GM21381 (cell line): ENCODE data around the gene DST.
A peak's percentile ranks its signal among the peaks of the same experiment; 100 is the strongest.
"Not testable (repeated sequence)": the region's sequence is repeated elsewhere in the genome, so short reads cannot be mapped to it uniquely, and the experiment has no call there.

ENCODE experiments used
- ATAC-seq: cut with Tn5 transposase; IDR thresholded peaks from one replicate; pipeline ENCODE4 v1.9.1; 2021; ENCODE audit warnings: mild to moderate bottlenecking, moderate library complexity; ENCODE audit not compliant: unreplicated experiment

Gene DST

DNA sequence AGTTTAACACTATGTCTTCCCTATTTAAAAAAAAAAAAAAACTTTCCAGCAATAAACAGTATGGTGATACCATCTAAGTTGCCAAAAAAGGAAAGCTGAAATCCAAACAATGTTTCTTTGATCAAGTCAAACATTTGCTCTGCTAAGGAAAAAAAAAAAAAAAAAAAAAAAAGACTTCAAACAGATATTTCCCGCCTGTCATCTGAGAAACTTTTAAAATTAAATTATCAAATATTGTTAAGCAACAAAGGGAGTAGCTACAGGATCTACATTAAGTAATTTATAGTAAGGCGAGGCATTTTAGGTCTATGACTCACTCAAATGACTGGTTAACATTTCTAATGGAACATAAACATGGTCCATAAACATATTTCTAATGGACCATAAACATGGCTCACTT, 121.2 kb downstream of the DST start:
- no peak for ATAC-seq

DNA sequence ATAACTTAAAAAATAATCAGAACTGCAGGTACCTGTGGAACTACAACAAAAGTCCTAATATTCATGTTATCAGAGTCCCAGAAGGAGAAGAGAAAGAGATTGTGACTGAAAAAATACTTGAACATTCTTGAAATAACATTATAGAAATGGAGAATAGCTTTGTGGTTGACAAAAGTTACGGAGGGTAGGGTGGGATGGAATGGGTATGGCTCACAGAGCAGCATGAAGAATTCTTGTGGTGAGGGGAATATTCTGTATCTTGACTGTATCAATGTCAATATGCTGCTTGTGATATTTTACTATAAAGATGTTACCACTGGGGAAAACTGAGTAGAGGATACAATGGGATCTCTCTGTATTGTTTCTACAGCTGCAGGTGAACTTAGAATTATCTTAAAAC, 122.5 kb downstream of the DST start:
- ATAC-seq: no peak

DNA sequence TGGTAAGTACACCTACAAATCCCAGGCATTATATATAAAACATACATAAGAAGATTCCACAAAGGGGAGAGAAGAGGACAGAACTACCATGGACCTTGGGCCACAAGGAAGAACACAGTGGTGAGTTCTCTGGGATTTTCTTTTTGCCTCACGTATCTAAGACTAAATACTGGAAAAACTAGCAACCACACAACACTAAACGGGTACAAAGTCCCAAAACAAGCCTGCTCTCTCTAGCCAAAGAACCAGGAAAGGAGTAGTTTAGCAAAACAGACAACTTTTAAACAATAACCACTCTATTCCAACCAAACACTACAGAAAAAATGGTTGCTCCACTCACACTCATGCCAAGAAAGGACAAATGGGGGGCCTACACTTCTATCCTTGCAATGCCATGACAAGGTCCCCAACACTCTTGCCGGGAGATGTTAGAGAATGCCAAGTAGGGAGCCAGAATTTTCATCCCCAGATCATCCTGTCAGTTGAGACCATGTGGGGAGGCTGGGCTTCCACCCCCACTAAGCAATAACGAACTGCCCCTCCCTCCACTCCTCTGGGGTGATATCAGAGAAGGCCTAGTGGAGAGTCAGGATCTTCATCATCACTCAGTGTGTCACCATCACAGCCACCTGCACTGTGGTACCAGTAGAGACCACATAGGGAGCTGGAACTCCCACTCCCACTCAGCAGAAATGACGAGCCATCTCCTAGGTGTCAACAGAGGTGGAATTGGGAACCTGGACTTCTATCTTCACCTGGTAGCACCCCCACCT, 123.5 kb downstream of the DST start:
- ATAC-seq: no peak

DNA sequence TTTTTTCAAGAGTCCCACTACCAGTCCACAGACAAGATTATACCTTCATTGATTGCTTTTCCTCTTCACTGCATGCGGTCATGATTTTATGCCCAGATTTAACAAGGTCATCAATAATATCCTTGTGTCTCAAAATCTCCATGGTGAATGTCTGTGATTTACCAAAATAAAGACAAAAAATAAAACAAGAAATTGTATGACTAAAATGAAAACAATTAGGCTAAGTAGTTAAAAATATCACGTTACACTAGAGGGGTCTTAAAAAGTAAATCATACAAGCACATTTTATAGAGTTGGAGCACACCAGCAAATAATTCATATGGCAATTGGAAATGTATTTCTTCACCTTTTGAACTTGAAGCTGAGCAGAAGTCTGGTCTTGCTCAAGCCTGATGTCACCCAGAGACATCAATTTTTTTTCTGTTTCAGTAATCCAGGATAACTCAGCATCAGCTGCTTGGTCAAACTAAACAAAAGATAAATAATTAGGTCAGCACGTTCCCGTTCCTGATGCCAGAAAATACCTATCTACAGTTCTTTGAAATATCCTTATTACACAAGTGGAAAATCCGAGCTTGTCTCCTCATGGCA, 125.4 kb downstream of the DST start:
- ATAC-seq: no peak

DNA sequence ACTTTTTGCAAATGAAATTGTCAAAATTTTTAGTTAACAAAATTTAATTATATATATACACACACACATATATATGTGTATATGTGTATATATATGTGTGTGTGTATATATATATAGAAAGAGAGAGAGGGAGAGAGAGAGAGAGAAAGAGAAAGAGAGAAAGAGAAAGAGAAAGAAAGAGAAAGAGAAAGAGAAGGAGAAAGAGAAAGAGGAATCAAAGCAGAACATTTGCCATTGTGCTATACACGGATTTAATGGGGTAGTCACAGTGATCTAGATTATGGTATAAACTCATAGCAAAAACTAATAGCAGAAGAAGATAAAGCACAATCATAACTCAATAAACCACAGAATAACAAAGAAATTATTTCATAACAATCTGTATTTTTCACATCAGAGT, 126.7 kb downstream of the DST start:
- ATAC-seq: peak; percentile 51

DNA sequence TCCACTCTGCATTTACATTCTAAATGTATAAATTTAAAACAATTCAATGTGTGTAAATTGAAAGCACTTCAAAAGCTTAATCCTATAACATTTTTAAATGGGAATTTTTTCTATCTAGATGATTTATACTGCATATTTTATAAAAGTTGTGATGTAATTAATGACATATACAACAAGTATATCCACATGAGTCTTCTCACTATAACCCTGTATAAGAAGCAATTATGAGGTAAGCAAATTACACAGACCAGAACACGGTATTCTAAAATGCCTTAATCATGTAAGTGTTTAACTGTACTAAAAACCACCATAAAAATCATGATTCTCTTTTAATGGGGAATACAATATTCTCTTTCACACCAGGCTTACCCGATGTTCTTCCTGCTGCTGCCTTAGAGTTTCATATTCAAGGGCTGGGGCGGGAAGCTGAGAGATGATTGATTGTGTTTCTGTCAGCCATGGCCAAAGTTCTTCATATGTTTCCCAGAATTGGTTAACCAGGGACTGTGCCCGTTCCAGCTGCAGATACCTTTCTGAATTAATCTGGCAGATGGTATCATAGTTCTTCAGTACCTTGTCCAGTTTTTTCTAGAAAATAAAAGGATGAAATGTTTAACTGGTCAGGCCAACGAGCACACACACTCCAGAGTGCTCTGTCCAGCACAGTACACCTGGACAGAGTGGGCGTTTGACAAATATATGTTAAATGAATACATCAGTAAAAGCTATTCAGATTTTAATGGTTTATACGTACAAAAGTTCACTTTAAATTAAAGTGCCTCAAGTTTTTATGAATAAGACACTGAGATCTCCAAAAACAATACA, 127.4 kb downstream of the DST start:
- ATAC-seq: no peak

DNA sequence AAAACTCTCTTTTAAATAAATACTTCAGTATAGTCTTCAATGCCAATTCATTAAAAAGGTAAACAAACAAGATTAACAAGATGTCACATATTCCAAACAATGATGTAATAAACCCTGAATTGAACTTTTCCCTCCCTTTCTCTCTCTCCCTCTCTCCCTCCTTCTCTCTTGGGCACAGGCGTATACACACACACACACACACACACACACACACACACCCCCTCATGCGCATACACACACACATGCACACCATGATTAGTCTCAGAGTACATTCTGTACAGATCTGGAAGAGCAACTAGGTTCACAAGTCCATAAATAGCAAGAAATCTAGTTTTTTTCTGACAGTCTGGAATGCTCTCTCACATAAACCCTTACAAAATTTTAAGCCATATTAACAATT, 128.3 kb downstream of the DST start:
- no peak for ATAC-seq

DNA sequence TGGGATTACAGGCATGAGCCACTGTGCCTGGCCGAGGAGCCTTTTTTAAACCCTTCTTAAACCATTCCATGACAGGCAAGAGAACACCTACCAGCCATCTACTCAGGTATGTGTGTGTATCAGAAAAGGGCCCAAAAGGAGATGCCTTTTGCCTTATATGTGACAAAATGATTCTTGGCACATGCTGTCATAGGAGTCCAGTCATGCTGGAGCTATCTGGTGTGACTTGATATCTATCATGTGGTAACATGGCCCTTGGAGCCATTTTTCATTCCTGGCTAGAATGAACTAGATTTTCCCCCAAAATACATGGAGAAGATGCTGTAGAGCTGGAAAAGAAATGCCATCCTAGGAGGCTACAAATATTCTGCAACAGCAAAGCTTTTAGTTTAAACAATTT, 129.1 kb downstream of the DST start:
- ATAC-seq: no peak

DNA sequence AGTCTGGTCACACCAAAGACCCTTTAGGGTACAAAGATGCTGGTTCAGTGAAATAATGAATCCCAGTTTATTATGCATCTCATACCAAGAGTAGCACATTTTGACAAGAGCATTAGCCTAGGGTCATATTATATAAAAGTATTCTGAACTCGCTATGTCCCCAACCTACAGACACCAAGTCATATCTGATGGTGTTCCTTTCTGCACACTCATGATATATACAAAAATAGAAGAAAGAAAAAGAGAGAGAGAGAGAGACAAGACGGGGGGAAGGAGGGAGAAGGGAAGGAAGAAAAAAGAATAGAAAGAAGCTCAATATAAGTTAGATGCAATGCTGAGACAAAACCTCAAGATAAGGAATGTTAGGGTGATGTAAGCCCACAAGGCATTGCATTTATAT, 131.1 kb downstream of the DST start:
- no peak for ATAC-seq

DNA sequence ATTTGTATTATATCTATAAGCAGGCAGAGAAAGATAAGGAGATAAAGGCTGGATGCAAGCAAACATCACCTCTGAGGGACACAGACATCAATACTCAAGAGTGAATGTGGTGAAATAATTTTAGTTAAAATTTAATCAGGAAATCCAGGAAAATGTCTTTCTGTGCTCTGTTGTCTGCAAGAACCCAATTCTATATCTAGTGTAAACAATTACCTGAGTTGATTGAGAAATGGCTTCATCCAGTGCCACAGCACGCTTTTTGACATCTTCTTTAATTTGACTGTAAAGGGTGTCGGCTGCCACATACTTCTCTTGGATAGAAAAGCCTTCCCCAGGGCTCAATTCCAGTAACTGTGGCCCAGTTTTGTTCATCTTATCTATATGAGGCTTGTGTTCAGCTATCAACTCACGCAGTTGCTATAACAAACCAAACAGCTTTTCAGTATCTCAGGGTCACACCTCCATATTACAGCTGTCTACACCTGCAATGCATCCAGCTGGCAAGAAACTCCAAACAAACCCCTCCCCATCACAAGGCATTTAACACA, 131.6 kb downstream of the DST start:
- no peak for ATAC-seq

DNA sequence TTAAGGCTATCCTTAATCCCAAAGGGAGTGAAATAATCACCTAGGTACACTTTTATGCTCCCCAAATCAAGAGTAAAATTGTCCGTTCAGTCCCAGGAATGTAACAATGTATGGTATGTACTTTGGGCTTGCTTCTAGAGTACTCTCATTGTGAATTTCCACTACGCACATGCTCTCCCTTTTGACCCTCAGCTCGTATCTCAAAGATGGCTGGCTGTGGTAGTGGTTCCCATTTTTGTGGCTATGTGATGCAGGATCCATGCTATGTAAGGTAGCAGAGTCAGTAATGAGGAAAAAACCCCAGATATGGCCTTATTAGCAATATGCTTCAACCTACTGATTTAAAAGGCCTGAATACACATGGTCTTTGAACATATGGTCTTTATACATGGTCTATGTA, 133.7 kb downstream of the DST start:
- ATAC-seq: no peak

DNA sequence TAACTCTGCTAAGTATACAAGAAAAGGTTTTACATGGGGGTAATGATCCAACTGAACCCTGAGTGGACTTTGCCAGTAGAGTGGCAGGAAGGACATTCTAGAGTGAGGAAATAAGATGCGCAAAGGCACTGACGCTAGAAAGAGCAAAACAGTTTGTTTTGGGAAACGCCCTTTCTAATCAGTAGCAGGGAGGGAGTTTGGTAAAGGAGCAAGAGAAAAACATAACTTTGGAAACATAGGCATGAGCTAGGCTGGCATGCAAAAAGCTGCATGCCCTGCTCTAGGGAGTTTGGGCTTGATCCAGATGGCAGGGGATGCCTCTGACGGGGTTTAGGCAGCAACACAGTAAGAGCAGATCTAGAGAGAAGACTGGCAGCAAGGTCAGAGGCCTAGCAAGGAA, 135.2 kb downstream of the DST start:
- no peak for ATAC-seq

DNA sequence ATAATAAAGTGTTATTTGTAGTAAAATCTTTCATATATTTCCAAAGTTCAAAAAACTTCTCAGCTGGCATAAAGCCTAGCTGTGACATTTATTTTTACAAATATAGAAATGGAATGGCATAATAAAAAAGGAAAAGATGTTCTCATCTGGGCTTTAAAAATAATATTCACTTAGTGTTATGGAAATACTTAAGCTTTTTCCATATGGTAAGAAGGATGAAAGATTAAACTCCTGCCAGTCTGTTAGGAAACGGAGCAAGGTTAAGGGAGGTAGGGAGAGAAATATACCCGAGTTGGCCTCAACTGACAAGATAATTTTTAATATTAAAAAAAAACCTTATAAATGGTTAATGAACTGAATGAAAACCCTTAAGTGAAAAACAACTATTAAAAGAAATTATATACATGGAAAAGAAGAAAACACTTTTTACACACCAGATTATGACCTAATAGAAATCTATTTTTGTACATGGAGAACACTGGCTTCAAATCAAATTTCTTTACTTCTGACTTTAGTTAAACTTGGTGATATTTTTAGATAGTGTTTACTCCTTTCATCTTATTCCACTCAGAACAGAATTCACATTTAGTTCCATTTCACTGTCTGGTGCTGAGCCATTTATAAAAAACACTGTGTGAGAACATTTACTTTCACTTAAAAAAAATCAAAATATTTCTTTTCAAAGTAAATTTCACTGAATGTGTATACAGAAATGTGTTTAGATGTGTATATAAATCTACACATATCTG, 137.0 kb downstream of the DST start:
- ATAC-seq: no peak

DNA sequence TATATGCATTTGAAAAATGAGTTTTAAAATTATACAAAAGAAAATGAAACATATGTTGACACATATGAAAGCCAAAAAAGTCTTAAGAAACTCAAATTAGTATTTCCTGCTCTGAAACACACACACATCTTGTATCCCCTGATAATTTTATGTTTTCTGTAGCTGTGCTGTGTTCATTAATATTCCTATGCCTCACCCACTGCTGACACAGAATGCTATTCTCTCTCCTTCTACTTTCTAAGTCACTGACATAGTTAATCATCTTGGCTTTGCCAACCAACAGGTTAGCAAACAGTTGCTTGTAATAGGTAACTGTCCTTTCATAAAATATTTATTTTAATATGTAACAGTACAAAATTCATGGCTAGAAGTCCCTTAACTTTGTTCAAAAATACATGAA, 140.7 kb downstream of the DST start:
- no peak for ATAC-seq

DNA sequence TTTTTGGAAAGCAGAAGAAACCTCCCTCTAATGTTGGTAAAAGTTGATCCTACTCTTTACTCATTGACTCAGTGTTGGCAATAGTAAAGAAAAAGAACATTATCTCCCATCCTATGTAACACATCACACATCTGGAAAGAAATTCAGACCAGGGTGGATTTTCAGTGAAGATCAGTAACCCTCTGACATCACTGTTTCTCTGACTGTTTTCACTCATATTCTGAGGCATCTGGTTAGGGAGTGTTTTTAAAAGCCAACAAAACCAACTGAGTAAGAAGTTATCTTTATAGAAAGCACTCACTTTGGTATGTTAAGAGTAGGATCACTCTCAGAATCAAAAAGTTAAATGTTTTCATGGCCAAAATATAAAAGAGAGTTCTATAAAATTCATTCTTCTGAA, 143.6 kb downstream of the DST start:
- ATAC-seq: no peak

DNA sequence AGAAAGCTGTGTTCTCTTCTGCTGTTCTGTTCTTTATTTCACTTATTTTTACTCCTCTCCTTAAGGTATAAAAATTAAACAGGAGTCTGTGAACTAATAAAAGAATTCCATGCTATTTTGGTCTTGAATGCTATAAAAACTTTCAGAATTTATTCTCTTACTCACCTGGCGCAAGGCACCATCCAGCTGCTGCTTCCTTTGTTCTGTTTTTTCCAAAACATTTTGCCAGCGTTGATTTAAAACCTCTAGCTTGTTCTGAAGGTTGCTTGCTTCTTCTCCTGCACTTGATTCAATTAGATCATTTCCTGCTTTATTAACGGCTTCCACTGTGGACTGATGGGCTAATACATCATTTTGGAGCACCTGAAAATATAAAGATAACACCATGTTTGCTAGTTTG, 145.0 kb downstream of the DST start:
- no peak for ATAC-seq

DNA sequence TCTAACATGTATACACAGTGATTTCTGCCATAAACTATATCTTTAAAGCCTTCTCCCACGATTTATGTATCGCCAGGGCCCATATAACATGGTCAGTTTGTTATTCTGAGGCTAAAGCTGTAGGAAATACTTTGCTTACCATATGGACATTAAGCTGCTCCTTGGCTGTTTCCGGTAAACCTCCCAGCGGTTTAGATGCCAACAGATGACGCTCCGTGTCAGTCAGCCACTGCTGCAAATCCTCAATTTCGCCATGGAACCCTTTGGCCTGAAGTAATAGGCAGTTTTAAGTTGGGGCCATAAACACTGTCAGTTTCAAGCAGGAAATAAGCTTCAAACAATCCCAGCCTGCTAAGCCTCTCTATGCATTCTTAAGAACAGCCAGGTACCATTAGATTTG, 145.4 kb downstream of the DST start:
- ATAC-seq: no peak

DNA sequence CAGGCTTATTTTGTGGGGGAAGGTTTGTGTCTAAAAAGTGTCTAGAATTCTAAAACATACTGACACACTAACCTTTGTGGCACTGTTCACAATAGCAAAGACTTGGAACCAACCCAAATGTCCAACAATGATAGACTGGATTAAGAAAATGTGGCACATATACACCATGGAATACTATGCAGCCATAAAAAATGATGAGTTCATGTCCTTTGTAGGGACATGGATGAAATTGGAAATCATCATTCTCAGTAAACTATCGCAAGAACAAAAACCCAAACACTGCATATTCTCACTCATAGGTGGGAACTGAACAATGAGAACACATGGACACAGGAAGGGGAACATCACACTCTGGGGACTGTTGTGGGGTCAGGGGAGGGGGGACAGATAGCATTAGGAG, 146.0 kb downstream of the DST start:
- ATAC-seq: not testable (repeated sequence)

DNA sequence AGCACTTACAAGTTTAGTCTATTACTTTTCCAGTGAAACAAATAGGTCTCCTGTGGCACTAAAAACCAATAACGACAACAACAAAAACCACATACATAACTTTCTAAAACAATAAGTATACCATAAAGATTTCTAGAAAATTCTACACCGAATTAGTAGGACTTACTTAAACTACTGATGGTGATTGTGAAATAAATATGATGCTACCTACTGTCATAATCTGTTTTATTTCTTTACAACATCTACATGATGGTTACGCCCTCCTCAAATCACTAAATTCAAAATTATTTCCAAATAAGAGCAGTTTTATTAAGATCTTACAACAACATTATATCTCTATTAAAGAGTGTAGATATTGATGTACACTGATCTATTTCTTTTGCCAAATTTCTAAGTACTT, 147.0 kb downstream of the DST start:
- ATAC-seq: no peak

DNA sequence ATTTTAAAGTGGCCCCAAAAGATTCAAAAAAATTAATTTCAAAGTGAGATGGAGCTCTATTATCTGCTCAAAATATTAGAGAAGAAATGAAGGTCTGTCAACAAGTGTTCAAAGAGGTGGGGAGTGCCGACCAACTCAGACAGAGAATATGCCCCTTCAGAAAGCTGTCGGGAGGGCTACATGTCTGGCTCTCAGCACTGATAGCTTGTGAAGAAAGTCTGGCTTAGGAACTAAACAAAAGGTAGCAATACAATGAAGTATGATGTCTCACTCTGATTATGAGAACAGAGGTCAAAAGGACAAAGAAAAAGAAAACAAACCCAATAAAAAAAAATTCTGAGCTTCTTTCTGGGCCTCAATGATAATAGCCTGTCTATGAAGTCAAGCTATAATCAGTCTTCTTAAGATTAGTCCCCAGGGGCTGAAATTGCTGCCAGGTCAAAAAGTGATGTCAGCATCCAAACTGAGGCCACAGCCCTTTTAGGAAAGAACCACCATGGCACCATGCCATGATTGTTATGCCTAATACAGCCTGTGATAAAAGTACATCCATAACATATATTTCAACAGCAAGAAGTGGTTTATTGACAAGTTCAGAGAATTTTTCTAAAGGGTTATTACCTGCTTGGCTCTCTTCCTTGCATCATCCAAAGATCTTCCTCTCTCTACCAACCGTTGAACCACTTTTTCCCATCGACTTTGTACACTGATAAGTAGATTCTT, 150.9 kb downstream of the DST start:
- no peak for ATAC-seq
